ENCODE data around the gene PCBP3.

PCBP3 gene

DNA sequence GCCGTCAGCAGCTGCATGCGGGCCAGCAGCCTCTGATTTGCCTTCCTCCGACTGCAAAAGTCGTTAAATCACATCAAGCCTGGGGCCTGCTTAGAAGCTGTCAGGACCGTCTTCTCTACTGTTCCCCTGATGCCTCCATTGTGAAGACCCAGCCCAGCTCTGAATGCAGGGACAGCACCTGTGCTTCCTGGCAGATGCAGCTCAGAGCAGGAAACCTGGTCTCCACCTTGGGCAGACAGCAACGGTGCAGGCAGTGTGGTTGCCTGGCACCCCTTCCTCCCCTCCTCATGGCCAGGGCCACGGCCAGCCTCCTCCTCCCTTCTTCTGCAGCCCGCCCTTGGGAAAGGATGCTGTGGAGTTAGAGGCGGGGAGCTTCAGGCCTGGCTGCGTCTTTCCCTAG, 245.7 kb downstream of the PCBP3 start:
- Histone ChIP-seq H3K36me3 (ENCODE audit: insufficient read depth, low read length) (no peaks in the 10 kb centered on the region), H3K4me2 (ENCODE audit: insufficient read depth, low read length) (no peak overlapping the region), H3K27me3 (ENCODE audit: insufficient read depth, low read length, poor library complexity) (no peaks in the 10 kb centered on the region), H2AFZ (ENCODE audit: low read depth, low read length) (no peak overlapping the region), H3K9ac (ENCODE audit: low read depth, low read length) (no peak overlapping the region), H3K9me3 (ENCODE audit: insufficient read depth, low read length, severe bottlenecking) (no peaks in the 10 kb centered on the region), H3K27ac (ENCODE audit: low read length) (no peak overlapping the region), H3K4me3 (ENCODE audit: low read depth in 1 of 2, low read length in 2 of 2) (no peak overlapping the region), H3K4me1 (ENCODE audit: insufficient read depth, low read length) (peaks cover 24% of the 10 kb centered on the region), H4K20me1 (ENCODE audit: insufficient read depth, low read length) (peaks cover 38% of the 10 kb centered on the region), H3K79me2 (ENCODE audit: insufficient read depth, low read length) (no peaks in the 10 kb centered on the region)
- DNase-seq (no peak), ATAC-seq (ENCODE audit: insufficient read depth, low read depth) (no peak)
- TF ChIP-seq, protein P1, sequence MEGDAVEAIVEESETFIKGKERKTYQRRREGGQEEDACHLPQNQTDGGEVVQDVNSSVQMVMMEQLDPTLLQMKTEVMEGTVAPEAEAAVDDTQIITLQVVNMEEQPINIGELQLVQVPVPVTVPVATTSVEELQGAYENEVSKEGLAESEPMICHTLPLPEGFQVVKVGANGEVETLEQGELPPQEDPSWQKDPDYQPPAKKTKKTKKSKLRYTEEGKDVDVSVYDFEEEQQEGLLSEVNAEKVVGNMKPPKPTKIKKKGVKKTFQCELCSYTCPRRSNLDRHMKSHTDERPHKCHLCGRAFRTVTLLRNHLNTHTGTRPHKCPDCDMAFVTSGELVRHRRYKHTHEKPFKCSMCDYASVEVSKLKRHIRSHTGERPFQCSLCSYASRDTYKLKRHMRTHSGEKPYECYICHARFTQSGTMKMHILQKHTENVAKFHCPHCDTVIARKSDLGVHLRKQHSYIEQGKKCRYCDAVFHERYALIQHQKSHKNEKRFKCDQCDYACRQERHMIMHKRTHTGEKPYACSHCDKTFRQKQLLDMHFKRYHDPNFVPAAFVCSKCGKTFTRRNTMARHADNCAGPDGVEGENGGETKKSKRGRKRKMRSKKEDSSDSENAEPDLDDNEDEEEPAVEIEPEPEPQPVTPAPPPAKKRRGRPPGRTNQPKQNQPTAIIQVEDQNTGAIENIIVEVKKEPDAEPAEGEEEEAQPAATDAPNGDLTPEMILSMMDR (IDR thresholded peaks at IDR 0.05; ENCODE audit: borderline replicate concordance, extremely low read depth, low read length, poor library complexity, severe bottlenecking), result no peak
- no peak for TF ChIP-seq EZH2 (IDR thresholded peaks at IDR 0.05; ENCODE audit: borderline replicate concordance, low read depth, low read length, severe bottlenecking)

DNA sequence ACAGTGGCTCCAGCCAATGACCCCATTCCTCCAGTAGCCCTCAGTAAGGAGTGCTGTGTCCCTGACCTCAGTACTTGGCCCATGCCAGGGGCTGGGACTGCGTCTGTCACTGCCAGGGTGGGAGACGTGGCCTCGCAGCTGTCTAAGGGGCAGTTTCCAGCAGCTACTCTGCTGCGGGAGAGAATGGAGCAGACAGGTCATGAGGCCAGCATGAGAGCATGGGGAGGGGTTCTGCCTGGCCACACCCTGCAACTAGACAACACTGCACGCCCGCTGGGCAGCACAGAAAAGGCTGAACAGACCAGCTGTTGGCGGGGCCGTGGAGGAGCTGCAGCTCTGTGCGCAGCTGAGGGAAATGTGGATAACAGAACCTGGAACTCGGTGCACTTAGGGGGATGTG, 246.4 kb downstream of the PCBP3 start:
- no peak overlapping the region for H3K4me2 ChIP-seq (ENCODE audit: insufficient read depth, low read length)
- ATAC-seq (ENCODE audit: insufficient read depth, low read depth), result no peak
- no peaks in the 10 kb centered on the region for H3K9me3 ChIP-seq (ENCODE audit: insufficient read depth, low read length, severe bottlenecking)
- H3K9ac ChIP-seq (ENCODE audit: low read depth, low read length), result no peak overlapping the region
- no peaks in the 10 kb centered on the region for H3K79me2 ChIP-seq (ENCODE audit: insufficient read depth, low read length)
- H2AFZ ChIP-seq (ENCODE audit: low read depth, low read length), result no peak overlapping the region
- H4K20me1 ChIP-seq (ENCODE audit: insufficient read depth, low read length), result peaks cover 36% of the 10 kb centered on the region
- H3K27me3 ChIP-seq (ENCODE audit: insufficient read depth, low read length, poor library complexity), result no peaks in the 10 kb centered on the region
- no peak for TF ChIP-seq EZH2 (IDR thresholded peaks at IDR 0.05; ENCODE audit: borderline replicate concordance, low read depth, low read length, severe bottlenecking)
- TF ChIP-seq, protein P1 (IDR thresholded peaks at IDR 0.05; ENCODE audit: borderline replicate concordance, extremely low read depth, low read length, poor library complexity, severe bottlenecking), result no peak
- H3K36me3 ChIP-seq (ENCODE audit: insufficient read depth, low read length), result no peaks in the 10 kb centered on the region
- H3K27ac ChIP-seq (ENCODE audit: low read length), result no peak overlapping the region
- H3K4me3 ChIP-seq (ENCODE audit: low read depth in 1 of 2, low read length in 2 of 2), result no peak overlapping the region
- H3K4me1 ChIP-seq (ENCODE audit: insufficient read depth, low read length), result peaks cover 24% of the 10 kb centered on the region
- DNase-seq, result no peak

DNA sequence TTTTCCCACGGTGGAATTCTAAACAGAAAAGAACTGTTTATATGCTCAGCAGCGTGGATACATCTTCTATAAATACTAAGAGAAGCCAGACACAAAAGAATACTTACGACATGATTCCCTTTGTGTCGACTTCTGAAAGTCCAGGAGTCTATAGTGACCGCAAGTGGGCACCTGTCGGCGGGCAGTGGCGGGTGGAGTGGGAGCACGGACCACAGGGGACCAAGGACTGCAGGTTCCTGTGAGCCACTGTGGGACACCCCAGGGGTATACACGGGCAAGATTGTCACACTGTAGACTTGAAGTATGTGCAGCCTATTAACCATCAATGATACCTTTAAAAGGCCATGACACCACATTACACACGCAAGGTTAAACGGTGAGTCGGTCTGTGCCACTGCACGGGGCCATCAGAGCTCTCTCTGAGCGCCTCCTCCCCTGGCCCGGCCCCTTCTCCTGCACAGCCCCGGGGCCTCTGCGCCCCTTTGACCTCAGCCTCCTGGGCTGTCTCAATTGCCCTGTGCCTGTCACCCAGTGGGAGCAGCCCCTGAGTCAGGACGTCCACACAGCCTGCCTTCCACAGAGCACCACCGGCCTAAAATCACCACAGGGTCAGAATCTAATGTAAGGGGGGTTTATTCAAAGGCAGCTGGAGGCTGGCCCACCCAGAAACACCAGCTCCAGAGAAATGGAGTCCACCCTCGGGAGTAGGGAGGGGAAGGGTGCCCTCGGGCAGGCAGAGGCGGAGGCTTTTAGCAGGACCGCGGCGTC, 248.0 kb downstream of the PCBP3 start:
- Histone ChIP-seq H3K79me2 (ENCODE audit: insufficient read depth, low read length) (no peaks in the 10 kb centered on the region), H3K36me3 (ENCODE audit: insufficient read depth, low read length) (no peaks in the 10 kb centered on the region), H3K27ac (ENCODE audit: low read length) (no peak overlapping the region), H3K9me3 (ENCODE audit: insufficient read depth, low read length, severe bottlenecking) (no peaks in the 10 kb centered on the region), H4K20me1 (ENCODE audit: insufficient read depth, low read length) (peaks cover 32% of the 10 kb centered on the region), H3K4me2 (ENCODE audit: insufficient read depth, low read length) (no peak overlapping the region), H3K9ac (ENCODE audit: low read depth, low read length) (no peak overlapping the region), H3K4me1 (ENCODE audit: insufficient read depth, low read length) (peaks cover 12% of the 10 kb centered on the region), H3K4me3 (ENCODE audit: low read depth in 1 of 2, low read length in 2 of 2) (no peak overlapping the region), H2AFZ (ENCODE audit: low read depth, low read length) (no peak overlapping the region), H3K27me3 (ENCODE audit: insufficient read depth, low read length, poor library complexity) (no peaks in the 10 kb centered on the region)
- no peak for ATAC-seq (ENCODE audit: insufficient read depth, low read depth)
- no peak for DNase-seq
- no peak for TF ChIP-seq EZH2 (IDR thresholded peaks at IDR 0.05; ENCODE audit: borderline replicate concordance, low read depth, low read length, severe bottlenecking)
- TF ChIP-seq, protein P1 (IDR thresholded peaks at IDR 0.05; ENCODE audit: borderline replicate concordance, extremely low read depth, low read length, poor library complexity, severe bottlenecking), result no peak
